Measurements from ENCODE around the gene TTC39B. TPM values are rescaled to one million over a fixed set of nuclear protein-coding genes. Genes with fewer than 3 reads are reported as not detected.

The TTC39B gene
- total RNA-seq, 1 experiment from 2014 or later = 0.04 TPM

DNA sequence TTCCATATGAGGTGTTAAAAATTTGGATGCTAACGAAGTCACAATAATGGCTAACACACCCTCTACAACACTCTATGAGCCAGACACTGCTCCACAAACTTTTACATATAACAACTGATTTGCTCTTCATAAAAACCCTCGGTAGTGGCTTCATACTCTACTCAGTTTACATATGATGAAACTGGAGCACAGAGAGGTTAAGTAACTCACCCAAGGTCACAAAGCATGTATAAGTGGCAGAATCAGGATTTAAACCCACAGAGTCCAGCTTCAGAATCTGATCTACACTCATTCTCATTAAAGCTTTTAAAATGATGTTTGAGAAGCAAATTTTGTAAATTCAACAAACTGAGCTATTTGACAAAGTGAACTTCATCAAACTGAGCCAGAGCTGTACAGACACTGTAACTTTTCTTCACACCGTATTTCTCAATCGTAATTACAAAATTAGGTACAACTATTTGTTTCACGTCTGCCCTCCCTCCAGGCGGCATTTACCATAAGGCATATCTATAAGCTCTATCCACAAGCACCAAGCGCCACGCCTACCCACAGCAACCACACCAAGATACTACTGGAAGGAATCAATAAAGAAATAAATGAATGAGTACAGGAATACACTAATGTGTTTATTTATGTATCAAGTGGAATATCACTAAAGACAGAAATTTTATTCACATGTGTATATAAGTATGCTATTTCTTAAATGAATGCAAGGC lies 24.3 kb downstream of the TTC39B start:
- no peak overlapping the region for H2AFZ ChIP-seq (ENCODE audit: low read length)
- H3K9me3 ChIP-seq (ENCODE audit: low read length) = no peaks in the 10 kb centered on the region
- no peaks in the 10 kb centered on the region for H3K27me3 ChIP-seq (ENCODE audit: low read length)
- no peaks in the 10 kb centered on the region for H4K20me1 ChIP-seq (ENCODE audit: insufficient read depth, low read depth, low read length)
- H3K27ac ChIP-seq (ENCODE audit: low read length) = no peak overlapping the region
- no peaks in the 10 kb centered on the region for H3K4me1 ChIP-seq (ENCODE audit: low read length)
- no peak overlapping the region for H3K4me2 ChIP-seq (ENCODE audit: low read depth, low read length, poor library complexity, severe bottlenecking)
- H3K79me2 ChIP-seq (ENCODE audit: low read length) = no peaks in the 10 kb centered on the region
- no peaks in the 10 kb centered on the region for H3K9me2 ChIP-seq (replicated peaks; ENCODE audit: insufficient read depth, low read length)
- no peak overlapping the region for H3K4me3 ChIP-seq (ENCODE audit: low read length)
- DNase-seq = no peak
- H3K9ac ChIP-seq (ENCODE audit: low read length) = no peak overlapping the region
- H3K36me3 ChIP-seq (ENCODE audit: insufficient read depth, low read length) = no peaks in the 10 kb centered on the region

DNA sequence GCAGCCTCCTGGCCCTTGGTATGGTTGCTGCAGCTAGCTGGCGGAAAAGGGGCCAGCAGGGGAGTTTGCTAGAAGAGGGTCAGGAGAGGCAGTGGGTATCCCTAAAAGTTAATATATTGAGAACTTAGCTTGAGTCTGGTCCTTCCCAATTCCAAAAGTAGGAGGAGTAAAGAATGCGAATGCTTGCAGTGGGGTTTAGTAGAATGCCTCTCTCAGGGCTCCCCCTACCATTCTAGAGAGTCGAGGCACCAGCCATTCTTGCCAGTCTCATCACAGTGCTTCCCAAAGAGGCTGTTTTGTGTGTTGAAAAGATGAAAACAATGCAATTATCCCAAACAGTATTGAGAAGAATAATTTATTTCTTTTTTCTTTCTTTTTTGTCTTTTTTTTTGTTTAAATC lies 26.4 kb downstream of the TTC39B start:
- H3K9me3 ChIP-seq (ENCODE audit: low read length) = no peaks in the 10 kb centered on the region
- no peaks in the 10 kb centered on the region for H3K4me1 ChIP-seq (ENCODE audit: low read length)
- H3K9me2 ChIP-seq (replicated peaks; ENCODE audit: insufficient read depth, low read length) = no peaks in the 10 kb centered on the region
- H3K9ac ChIP-seq (ENCODE audit: low read length) = no peak overlapping the region
- no peaks in the 10 kb centered on the region for H3K27me3 ChIP-seq (ENCODE audit: low read length)
- no peak overlapping the region for H3K27ac ChIP-seq (ENCODE audit: low read length)
- no peaks in the 10 kb centered on the region for H4K20me1 ChIP-seq (ENCODE audit: insufficient read depth, low read depth, low read length)
- H2AFZ ChIP-seq (ENCODE audit: low read length) = no peak overlapping the region
- no peaks in the 10 kb centered on the region for H3K36me3 ChIP-seq (ENCODE audit: insufficient read depth, low read length)
- H3K79me2 ChIP-seq (ENCODE audit: low read length) = no peaks in the 10 kb centered on the region
- DNase-seq = no peak
- no peak overlapping the region for H3K4me2 ChIP-seq (ENCODE audit: low read depth, low read length, poor library complexity, severe bottlenecking)
- H3K4me3 ChIP-seq (ENCODE audit: low read length) = no peak overlapping the region

DNA sequence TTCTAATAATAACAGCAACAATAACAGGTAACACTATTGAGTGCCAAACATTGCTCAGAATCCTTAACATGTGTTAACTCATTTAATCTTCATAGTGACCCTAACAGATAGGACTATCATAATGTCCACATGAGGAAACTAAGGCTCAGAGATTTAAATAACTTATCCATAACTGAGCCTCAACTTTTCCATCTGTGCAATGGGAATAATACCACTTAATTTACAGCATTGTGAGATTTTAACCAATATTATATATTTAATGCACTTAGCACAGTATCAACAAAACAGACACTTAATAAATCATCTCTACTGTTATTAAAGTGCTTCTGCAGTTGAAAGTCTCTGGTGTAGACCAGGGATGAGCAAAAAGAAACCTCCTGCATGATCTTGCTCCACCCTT lies 28.2 kb downstream of the TTC39B start:
- Histone ChIP-seq H3K9me2 (replicated peaks; ENCODE audit: insufficient read depth, low read length) (no peaks in the 10 kb centered on the region), H3K79me2 (ENCODE audit: low read length) (no peaks in the 10 kb centered on the region), H4K20me1 (ENCODE audit: insufficient read depth, low read depth, low read length) (no peaks in the 10 kb centered on the region), H3K4me1 (ENCODE audit: low read length) (no peaks in the 10 kb centered on the region), H3K36me3 (ENCODE audit: insufficient read depth, low read length) (no peaks in the 10 kb centered on the region), H3K27ac (ENCODE audit: low read length) (no peak overlapping the region), H3K4me3 (ENCODE audit: low read length) (no peak overlapping the region), H3K9ac (ENCODE audit: low read length) (no peak overlapping the region), H3K4me2 (ENCODE audit: low read depth, low read length, poor library complexity, severe bottlenecking) (no peak overlapping the region), H2AFZ (ENCODE audit: low read length) (no peak overlapping the region), H3K27me3 (ENCODE audit: low read length) (no peaks in the 10 kb centered on the region), H3K9me3 (ENCODE audit: low read length) (no peaks in the 10 kb centered on the region)
- DNase-seq = no peak

DNA sequence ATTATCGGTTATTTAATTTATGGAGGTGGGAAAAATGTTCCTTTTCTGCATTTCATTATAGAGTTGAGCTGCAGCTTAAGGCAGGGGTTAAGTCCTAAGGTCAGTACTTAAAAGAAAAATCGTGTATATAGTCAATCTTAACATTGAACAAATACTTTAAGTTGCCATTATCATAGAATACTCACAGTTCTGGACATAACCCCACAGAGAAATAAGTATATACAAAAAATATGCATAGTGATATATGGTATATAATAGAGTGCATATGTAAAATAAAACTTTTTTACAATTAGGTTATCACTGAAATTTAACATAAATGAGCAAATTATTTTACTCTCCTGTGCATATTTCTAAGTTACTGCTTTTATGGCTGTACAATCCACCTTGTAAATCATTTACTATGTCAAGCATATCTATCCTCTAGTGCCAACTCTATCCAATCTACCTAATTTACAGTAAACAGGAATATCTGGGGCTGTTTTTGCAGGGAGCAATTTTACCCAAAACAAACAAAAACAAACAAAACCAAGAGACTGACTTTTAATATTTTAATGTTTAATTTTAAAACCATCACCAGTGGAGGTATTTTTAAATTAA lies 28.8 kb downstream of the TTC39B start:
- no peak overlapping the region for H3K4me2 ChIP-seq (ENCODE audit: low read depth, low read length, poor library complexity, severe bottlenecking)
- H3K4me1 ChIP-seq (ENCODE audit: low read length) = no peaks in the 10 kb centered on the region
- no peak overlapping the region for H3K27ac ChIP-seq (ENCODE audit: low read length)
- no peak overlapping the region for H3K9ac ChIP-seq (ENCODE audit: low read length)
- no peak overlapping the region for H3K4me3 ChIP-seq (ENCODE audit: low read length)
- no peaks in the 10 kb centered on the region for H4K20me1 ChIP-seq (ENCODE audit: insufficient read depth, low read depth, low read length)
- DNase-seq = no peak
- H3K9me3 ChIP-seq (ENCODE audit: low read length) = no peaks in the 10 kb centered on the region
- H3K36me3 ChIP-seq (ENCODE audit: insufficient read depth, low read length) = no peaks in the 10 kb centered on the region
- no peaks in the 10 kb centered on the region for H3K9me2 ChIP-seq (replicated peaks; ENCODE audit: insufficient read depth, low read length)
- no peaks in the 10 kb centered on the region for H3K27me3 ChIP-seq (ENCODE audit: low read length)
- no peaks in the 10 kb centered on the region for H3K79me2 ChIP-seq (ENCODE audit: low read length)
- H2AFZ ChIP-seq (ENCODE audit: low read length) = no peak overlapping the region

DNA sequence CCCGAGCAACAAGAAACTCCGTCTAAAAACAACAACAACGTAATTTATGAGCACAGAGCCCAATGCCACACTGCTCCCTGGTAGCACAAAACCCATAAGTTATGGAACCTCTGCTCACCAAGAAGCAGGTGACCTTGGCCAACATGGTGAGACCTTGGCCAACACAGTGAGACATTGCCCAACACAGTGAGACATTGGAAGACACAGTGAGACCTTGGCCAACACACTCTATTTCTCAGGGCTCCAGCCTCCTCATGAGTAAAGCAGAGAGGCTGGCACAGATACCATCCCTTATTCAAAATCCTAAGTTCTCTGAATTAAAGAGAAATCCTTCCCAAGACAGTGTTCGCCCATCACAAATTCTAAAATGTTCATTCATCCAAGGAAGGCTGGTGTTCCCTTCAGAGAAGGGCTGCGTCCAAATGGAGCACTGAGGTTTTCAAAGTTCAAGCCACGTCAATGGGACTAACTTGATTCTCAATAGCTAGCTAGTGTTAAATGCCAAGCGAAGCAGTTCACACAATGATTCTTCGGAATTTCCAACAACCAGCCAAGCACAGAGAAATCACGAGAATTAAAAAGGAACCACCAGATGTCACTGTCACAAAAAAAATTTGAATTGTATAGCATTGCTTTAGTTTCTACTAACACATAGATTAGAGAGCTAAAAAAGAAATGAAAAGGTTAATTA lies 29.5 kb downstream of the TTC39B start:
- H3K27ac ChIP-seq (ENCODE audit: low read length) = no peak overlapping the region
- no peak overlapping the region for H3K4me3 ChIP-seq (ENCODE audit: low read length)
- H3K9ac ChIP-seq (ENCODE audit: low read length) = no peak overlapping the region
- no peaks in the 10 kb centered on the region for H3K9me3 ChIP-seq (ENCODE audit: low read length)
- H3K79me2 ChIP-seq (ENCODE audit: low read length) = no peaks in the 10 kb centered on the region
- H3K36me3 ChIP-seq (ENCODE audit: insufficient read depth, low read length) = no peaks in the 10 kb centered on the region
- no peaks in the 10 kb centered on the region for H3K27me3 ChIP-seq (ENCODE audit: low read length)
- peak; percentile 63 for DNase-seq
- H3K9me2 ChIP-seq (replicated peaks; ENCODE audit: insufficient read depth, low read length) = no peaks in the 10 kb centered on the region
- no peak overlapping the region for H3K4me2 ChIP-seq (ENCODE audit: low read depth, low read length, poor library complexity, severe bottlenecking)
- no peaks in the 10 kb centered on the region for H3K4me1 ChIP-seq (ENCODE audit: low read length)
- no peaks in the 10 kb centered on the region for H4K20me1 ChIP-seq (ENCODE audit: insufficient read depth, low read depth, low read length)
- H2AFZ ChIP-seq (ENCODE audit: low read length) = no peak overlapping the region

DNA sequence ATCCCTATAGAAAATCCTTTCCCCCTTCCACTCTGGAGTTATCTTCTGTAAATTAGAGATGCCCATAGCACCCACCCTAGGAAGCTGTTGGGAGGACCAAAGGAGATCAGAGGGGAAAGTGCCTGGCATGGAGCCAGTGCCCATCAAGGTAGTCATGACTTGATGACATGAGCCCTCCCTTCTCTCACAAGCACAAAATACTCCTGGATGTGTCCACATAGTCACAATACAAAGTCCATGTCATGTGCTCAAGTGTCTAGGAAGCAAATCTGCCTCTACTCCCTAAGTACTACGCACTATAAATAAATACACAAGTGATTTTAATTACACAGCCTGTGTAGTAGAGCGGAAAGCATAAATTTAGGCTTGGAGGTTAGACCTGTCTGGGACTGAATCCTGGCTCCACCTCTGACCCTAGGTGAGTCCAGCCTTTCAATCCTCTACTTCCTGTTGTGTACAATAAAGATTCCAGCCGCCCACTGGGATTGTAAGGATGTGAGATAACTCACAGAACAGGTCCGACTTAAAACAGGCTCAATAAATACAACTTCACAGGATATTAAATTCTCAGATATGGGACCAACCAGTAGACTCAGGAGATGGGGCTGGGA lies 30.6 kb downstream of the TTC39B start:
- no peak for DNase-seq
- Histone ChIP-seq H2AFZ (ENCODE audit: low read length) (no peak overlapping the region), H3K27me3 (ENCODE audit: low read length) (no peaks in the 10 kb centered on the region), H3K79me2 (ENCODE audit: low read length) (no peaks in the 10 kb centered on the region), H3K36me3 (ENCODE audit: insufficient read depth, low read length) (no peaks in the 10 kb centered on the region), H4K20me1 (ENCODE audit: insufficient read depth, low read depth, low read length) (no peaks in the 10 kb centered on the region), H3K9ac (ENCODE audit: low read length) (no peak overlapping the region), H3K9me3 (ENCODE audit: low read length) (no peaks in the 10 kb centered on the region), H3K4me1 (ENCODE audit: low read length) (no peaks in the 10 kb centered on the region), H3K4me3 (ENCODE audit: low read length) (no peak overlapping the region), H3K9me2 (replicated peaks; ENCODE audit: insufficient read depth, low read length) (no peaks in the 10 kb centered on the region), H3K27ac (ENCODE audit: low read length) (no peak overlapping the region), H3K4me2 (ENCODE audit: low read depth, low read length, poor library complexity, severe bottlenecking) (no peak overlapping the region)

DNA sequence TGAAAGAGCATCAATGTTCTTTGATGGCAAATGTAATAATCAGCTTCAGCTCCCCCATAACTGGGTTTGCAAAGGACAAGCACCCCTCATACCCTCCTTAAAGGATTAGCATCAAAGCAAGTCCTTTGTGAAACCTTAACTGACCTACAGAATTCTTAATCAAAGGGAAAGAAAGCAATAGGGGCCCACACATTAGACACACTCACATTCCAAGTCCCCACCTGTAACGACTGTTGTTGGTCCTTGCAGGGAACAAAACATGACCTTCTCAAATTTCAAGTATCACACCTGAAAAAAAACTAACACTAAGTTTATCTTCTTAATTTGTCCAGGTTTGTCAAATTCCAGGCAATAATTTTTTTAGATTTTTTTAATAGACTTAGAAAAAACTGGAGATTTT lies 32.6 kb downstream of the TTC39B start:
- Histone ChIP-seq H3K36me3 (ENCODE audit: insufficient read depth, low read length) (no peaks in the 10 kb centered on the region), H3K27ac (ENCODE audit: low read length) (no peak overlapping the region), H3K27me3 (ENCODE audit: low read length) (no peaks in the 10 kb centered on the region), H3K9ac (ENCODE audit: low read length) (no peak overlapping the region), H3K9me2 (replicated peaks; ENCODE audit: insufficient read depth, low read length) (no peaks in the 10 kb centered on the region), H3K79me2 (ENCODE audit: low read length) (no peaks in the 10 kb centered on the region), H3K4me3 (ENCODE audit: low read length) (no peak overlapping the region), H4K20me1 (ENCODE audit: insufficient read depth, low read depth, low read length) (no peaks in the 10 kb centered on the region), H3K4me2 (ENCODE audit: low read depth, low read length, poor library complexity, severe bottlenecking) (no peak overlapping the region), H3K4me1 (ENCODE audit: low read length) (no peaks in the 10 kb centered on the region), H3K9me3 (ENCODE audit: low read length) (no peaks in the 10 kb centered on the region), H2AFZ (ENCODE audit: low read length) (no peak overlapping the region)
- no peak for DNase-seq

DNA sequence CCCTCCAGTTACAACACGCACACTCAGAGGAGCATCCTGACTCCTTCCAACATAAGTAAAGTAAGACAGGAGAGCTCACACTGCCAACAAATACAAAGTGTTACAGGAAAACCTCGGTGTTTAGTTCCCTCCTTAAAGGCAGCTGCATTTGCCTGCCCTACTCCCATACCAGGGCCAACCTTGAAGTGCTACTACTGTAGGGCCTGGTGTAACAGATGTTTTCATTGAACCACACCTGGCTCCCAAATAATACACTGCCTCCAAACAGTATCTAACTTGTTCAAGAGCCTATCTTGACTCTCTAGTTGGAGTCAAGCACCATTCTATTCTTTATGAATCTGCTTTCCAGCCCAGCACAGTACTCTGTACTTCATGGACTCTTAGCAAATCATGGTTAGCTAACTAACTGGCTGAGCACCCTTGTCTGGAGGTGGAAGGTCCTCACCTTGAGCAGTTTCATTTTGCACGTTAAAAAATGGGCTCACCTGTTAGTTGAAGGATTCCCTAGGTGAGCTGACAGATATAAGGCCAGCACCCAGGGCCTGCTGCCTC lies 34.6 kb downstream of the TTC39B start:
- Histone ChIP-seq H3K4me1 (ENCODE audit: low read length) (no peaks in the 10 kb centered on the region), H3K9me2 (replicated peaks; ENCODE audit: insufficient read depth, low read length) (no peaks in the 10 kb centered on the region), H3K4me2 (ENCODE audit: low read depth, low read length, poor library complexity, severe bottlenecking) (no peak overlapping the region), H4K20me1 (ENCODE audit: insufficient read depth, low read depth, low read length) (no peaks in the 10 kb centered on the region), H3K9ac (ENCODE audit: low read length) (no peak overlapping the region), H3K79me2 (ENCODE audit: low read length) (no peaks in the 10 kb centered on the region), H3K9me3 (ENCODE audit: low read length) (no peaks in the 10 kb centered on the region), H3K27ac (ENCODE audit: low read length) (no peak overlapping the region), H2AFZ (ENCODE audit: low read length) (no peak overlapping the region), H3K36me3 (ENCODE audit: insufficient read depth, low read length) (no peaks in the 10 kb centered on the region), H3K4me3 (ENCODE audit: low read length) (no peak overlapping the region), H3K27me3 (ENCODE audit: low read length) (no peaks in the 10 kb centered on the region)
- no peak for DNase-seq

Data from Karpas-422 (cell line).